Keratinocyte (primary cell): ENCODE results near the gene ZNF407. TPM values are rescaled to one million over a fixed set of nuclear protein-coding genes. Genes with fewer than 3 reads are reported as not detected.

ENCODE experiments used
- DNase-seq: peaks from one replicate; pipeline ENCODE4 v3.0.0-alpha.2; 2011; ENCODE audit warnings: low read depth, missing footprints, low spot score
- FAIRE-seq: peaks from 2 replicates; lab custom pipeline; 2011; peaks lifted over from hg19 to GRCh38; lab: Jason Lieb, UNC
- H2AFZ ChIP-seq: 2 replicates; pipeline ENCODE4 v1.6.0; 2012; ENCODE audit warnings: low read length, control low read depth, inconsistent platforms; ENCODE audit not compliant: control insufficient read depth
- H3K27ac ChIP-seq: 2 replicates; pipeline ENCODE4 v1.5.1; 2011; ENCODE audit warnings: low read length; ENCODE audit not compliant: control insufficient read depth, insufficient read depth
- H3K27me3 ChIP-seq: 3 replicates; pipeline ENCODE4 v1.6.0; 2011; ENCODE audit warnings: low read length; ENCODE audit not compliant: control insufficient read depth, insufficient read depth; ENCODE audit errors: extremely low read depth
- H3K36me3 ChIP-seq, 2 experiments: 2 replicates in 1 of 2; 3 replicates in 1 of 2; pipeline ENCODE4 v1.5.1; 2011; ENCODE audit warnings: low read length in 2 of 2, mild to moderate bottlenecking in 1 of 2; ENCODE audit not compliant: control insufficient read depth in 2 of 2, insufficient read depth in 2 of 2; ENCODE audit errors: extremely low read depth in 1 of 2
- H3K4me1 ChIP-seq: 3 replicates; pipeline ENCODE4 v1.5.1; 2011; ENCODE audit warnings: low read length; ENCODE audit not compliant: control insufficient read depth, insufficient read depth; ENCODE audit errors: extremely low read depth
- H3K4me2 ChIP-seq: 3 replicates; pipeline ENCODE4 v1.6.0; 2011; ENCODE audit warnings: low read depth, low read length; ENCODE audit not compliant: control insufficient read depth, insufficient read depth; ENCODE audit errors: extremely low read depth
- H3K4me3 ChIP-seq, 3 experiments: fragments of 200-600 bp in 1 of 3; sonication (generic) in 1 of 3; 2 replicates in 2 of 3; 3 replicates in 1 of 3; pipeline ENCODE4 v1.5.1; 2011 to 2016; ENCODE audit warnings: low read length in 3 of 3, mild to moderate bottlenecking in 3 of 3, control low read depth in 2 of 3, inconsistent platforms in 1 of 3, low read depth in 1 of 3, mixed read lengths in 1 of 3, mixed run types in 1 of 3, moderate library complexity in 1 of 3; ENCODE audit not compliant: control insufficient read depth in 2 of 3, insufficient read depth in 2 of 3; ENCODE audit errors: extremely low read depth in 1 of 3
- H3K79me2 ChIP-seq: 2 replicates; pipeline ENCODE4 v1.6.0; 2012; ENCODE audit warnings: low read length; ENCODE audit not compliant: control insufficient read depth, insufficient read depth
- H3K9ac ChIP-seq: 3 replicates; pipeline ENCODE4 v1.6.0; 2011; ENCODE audit warnings: low read length; ENCODE audit not compliant: control insufficient read depth, insufficient read depth; ENCODE audit errors: extremely low read depth
- H3K9me1 ChIP-seq: 3 replicates; pipeline ENCODE4 v1.6.0; 2011; ENCODE audit warnings: low read length; ENCODE audit not compliant: control insufficient read depth, insufficient read depth; ENCODE audit errors: extremely low read depth
- H3K9me3 ChIP-seq: 2 replicates; pipeline ENCODE4 v1.5.1; 2012; ENCODE audit warnings: low read depth, low read length; ENCODE audit not compliant: control insufficient read depth
- H4K20me1 ChIP-seq: 3 replicates; pipeline ENCODE4 v1.6.0; 2011; ENCODE audit warnings: low read length; ENCODE audit not compliant: control insufficient read depth, insufficient read depth; ENCODE audit errors: extremely low read depth
- EZH2 ChIP-seq: IDR thresholded peaks from one replicate; pipeline ENCODE4 v1.6.1; 2012; ENCODE audit warnings: inconsistent platforms, mild to moderate bottlenecking, low read length, moderate library complexity
- dilution Hi-C: fragments of 300-500 bp; cut with MboI; formaldehyde crosslinking; loops from one replicate; pipeline ENCODE4 v1.7.0; 2020; ENCODE audit warnings: low sequenced_read_pairs; ENCODE audit not compliant: extremely low pct_ligation_motif_present
- polyA plus RNA-seq, 5 experiments: library from polyadenylated mRNA; depleted of rRNA in 3 of 5; stranded (reverse) in 3 of 5; stranded (forward) in 1 of 5; unstranded in 1 of 5; fragments of >200 nt; gene quantifications; 1 replicate in 1 of 5; 2 replicates in 3 of 5; 3 replicates in 1 of 5; pipeline versions ENCODE4 v1.2.1 to v1.2.3, GENCODE V29; 2011 to 2012; ENCODE audit warnings: missing spikeins in 2 of 5, low read depth in 1 of 5, low replicate concordance in 1 of 5
- TF ChIP-seq, protein P1 (sequence below), 3 experiments: IDR thresholded peaks in 1 of 3; conservative IDR thresholded peaks in 1 of 3; optimal IDR thresholded peaks in 1 of 3; 2 replicates in 2 of 3; 3 replicates in 1 of 3; pipeline versions ENCODE3 to v1.5.1; 2011; ENCODE audit warnings: low read length in 3 of 3, mild to moderate bottlenecking in 3 of 3, moderate library complexity in 2 of 3, control low read depth in 1 of 3, inconsistent platforms in 1 of 3; ENCODE audit not compliant: insufficient read depth in 2 of 3; ENCODE audit errors: extremely low read depth in 1 of 3

Gene ZNF407
- polyA plus RNA-seq, 1 donor (not counting 4 experiments of a cell fraction or from before 2014, with no cell fraction given): 3.8 TPM

DNA sequence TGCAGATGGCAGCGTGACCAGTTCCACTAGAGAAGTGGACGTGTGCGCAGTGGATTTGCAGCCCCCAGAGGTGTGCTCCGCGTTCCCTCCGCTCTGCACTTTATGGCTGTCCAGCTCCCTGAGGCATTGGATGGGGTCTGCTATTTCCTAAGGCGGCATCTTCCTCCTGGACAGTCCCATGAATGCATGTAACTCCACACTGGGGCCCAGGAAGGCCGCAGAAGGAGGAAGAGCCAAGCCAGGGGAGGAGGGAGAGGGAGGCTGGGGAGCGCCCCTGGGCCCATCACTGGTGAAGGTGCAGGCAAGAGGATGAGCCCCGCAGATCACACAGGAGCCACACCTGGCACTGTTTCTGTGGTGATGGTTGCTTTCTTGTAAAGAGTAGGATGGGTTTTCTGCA is 512.1 kb downstream of the ZNF407 start:
- H3K79me2 ChIP-seq: no peaks in the 10 kb centered on the region
- no peak overlapping the region for H3K9ac ChIP-seq
- H3K27me3 ChIP-seq: peaks cover 4% of the 10 kb centered on the region
- no peak overlapping the region for H3K27ac ChIP-seq
- no peaks in the 10 kb centered on the region for H3K4me1 ChIP-seq
- dilution Hi-C loops: no loop called here
- no peaks in the 10 kb centered on the region for H4K20me1 ChIP-seq
- no peak overlapping the region for H3K4me2 ChIP-seq
- H3K9me3 ChIP-seq: no peaks in the 10 kb centered on the region
- H3K36me3 ChIP-seq: no peaks in the 10 kb centered on the region
- H3K9me1 ChIP-seq: no peaks in the 10 kb centered on the region
- no peak overlapping the region for H2AFZ ChIP-seq
- H3K4me3 ChIP-seq: no peak overlapping the region
- FAIRE-seq (no peak), DNase-seq (no peak)
- TF ChIP-seq EZH2: no peak
- TF ChIP-seq, protein P1, sequence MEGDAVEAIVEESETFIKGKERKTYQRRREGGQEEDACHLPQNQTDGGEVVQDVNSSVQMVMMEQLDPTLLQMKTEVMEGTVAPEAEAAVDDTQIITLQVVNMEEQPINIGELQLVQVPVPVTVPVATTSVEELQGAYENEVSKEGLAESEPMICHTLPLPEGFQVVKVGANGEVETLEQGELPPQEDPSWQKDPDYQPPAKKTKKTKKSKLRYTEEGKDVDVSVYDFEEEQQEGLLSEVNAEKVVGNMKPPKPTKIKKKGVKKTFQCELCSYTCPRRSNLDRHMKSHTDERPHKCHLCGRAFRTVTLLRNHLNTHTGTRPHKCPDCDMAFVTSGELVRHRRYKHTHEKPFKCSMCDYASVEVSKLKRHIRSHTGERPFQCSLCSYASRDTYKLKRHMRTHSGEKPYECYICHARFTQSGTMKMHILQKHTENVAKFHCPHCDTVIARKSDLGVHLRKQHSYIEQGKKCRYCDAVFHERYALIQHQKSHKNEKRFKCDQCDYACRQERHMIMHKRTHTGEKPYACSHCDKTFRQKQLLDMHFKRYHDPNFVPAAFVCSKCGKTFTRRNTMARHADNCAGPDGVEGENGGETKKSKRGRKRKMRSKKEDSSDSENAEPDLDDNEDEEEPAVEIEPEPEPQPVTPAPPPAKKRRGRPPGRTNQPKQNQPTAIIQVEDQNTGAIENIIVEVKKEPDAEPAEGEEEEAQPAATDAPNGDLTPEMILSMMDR (optimal IDR thresholded peaks at IDR 0.05 in 1 of 3, IDR thresholded peaks at IDR 0.05 in 1 of 3, conservative IDR thresholded peaks at IDR 0.05 in 1 of 3; ENCODE audit: extremely low read depth in 1 of 3, insufficient read depth in 2 of 3, low read length in 3 of 3): no peak

DNA sequence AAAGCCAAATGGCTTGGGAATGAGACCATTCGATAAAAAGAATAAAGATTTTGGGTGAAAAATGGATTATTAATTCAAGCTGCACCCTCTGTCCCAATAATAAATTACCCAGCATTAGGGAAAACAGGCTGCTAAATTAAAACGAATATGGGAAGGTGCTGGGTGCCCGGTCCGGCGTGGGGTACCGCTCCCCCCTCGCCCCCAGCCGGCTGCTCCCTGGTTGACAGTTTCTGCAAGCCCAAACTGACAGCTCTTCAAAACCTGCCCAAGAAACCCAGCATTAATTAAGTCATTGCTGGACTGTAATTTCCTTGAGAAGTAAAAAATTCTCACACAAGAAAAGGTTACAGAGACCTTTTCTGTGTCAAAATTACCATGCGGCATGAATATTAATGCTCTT is 512.6 kb downstream of the ZNF407 start:
- no peak overlapping the region for H3K4me3 ChIP-seq
- H3K4me2 ChIP-seq: no peak overlapping the region
- dilution Hi-C loops: no loop called here
- no peaks in the 10 kb centered on the region for H3K9me3 ChIP-seq
- no peaks in the 10 kb centered on the region for H3K9me1 ChIP-seq
- peaks cover 4% of the 10 kb centered on the region for H3K27me3 ChIP-seq
- H3K4me1 ChIP-seq: no peaks in the 10 kb centered on the region
- DNase-seq (no peak), FAIRE-seq (no peak)
- TF ChIP-seq EZH2: no peak
- TF ChIP-seq, protein P1 (optimal IDR thresholded peaks at IDR 0.05 in 1 of 3, IDR thresholded peaks at IDR 0.05 in 1 of 3, conservative IDR thresholded peaks at IDR 0.05 in 1 of 3; ENCODE audit: extremely low read depth in 1 of 3, insufficient read depth in 2 of 3, low read length in 3 of 3): no peak
- H4K20me1 ChIP-seq: no peaks in the 10 kb centered on the region
- H3K79me2 ChIP-seq: no peaks in the 10 kb centered on the region
- no peak overlapping the region for H2AFZ ChIP-seq
- no peaks in the 10 kb centered on the region for H3K36me3 ChIP-seq
- H3K27ac ChIP-seq: no peak overlapping the region
- no peak overlapping the region for H3K9ac ChIP-seq
